Measurements from ENCODE around the gene GIMAP2. TPM values are rescaled to one million over a fixed set of nuclear protein-coding genes. Genes with fewer than 3 reads are reported as not detected.

Gene GIMAP2
- total and polyA plus RNA-seq, 4 experiments from 2014 or later: 90.0 to 244 (median 174) TPM

DNA sequence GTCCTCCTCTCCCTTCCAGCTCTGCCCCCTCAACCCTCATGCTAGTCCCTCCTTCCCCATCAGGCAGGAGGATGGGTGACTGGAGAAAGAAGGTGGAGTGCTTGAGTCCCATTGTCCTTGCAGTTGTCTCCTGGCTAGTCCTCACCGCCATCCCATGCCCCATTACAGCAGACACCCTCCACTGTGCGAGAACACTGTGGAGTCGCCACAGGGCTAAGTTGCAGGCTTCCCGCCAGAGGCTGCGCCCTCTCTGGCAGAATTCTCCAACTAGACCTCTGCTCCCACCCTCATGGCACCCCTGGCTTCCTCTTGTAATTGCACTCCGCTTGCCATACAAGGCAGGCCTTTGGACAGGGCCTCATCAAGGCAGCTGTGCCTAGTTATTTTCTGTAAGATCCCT is 3.1 kb downstream of the GIMAP2 start:
- peaks cover 41% of the 10 kb centered on the region for H3K36me3 ChIP-seq (ENCODE audit: insufficient read depth, low read length)
- H3K27me3 Mint-ChIP-seq: no peaks in the 10 kb centered on the region
- peak overlapping the region; percentile 94 to 99 (median 98) for H3K4me3 Mint-ChIP-seq
- DNase-seq: no peak
- H3K36me3 Mint-ChIP-seq: peaks cover 75 to 78% of the 10 kb centered on the region in 2 donors
- H3K27ac Mint-ChIP-seq: peak overlapping the region; percentile 78 to 99 (median 96)
- no peaks in the 10 kb centered on the region for H3K27me3 ChIP-seq (ENCODE audit: insufficient read depth, low read length)
- intact Hi-C loops (cut with micrococcal nuclease): loop anchor here (5.0 kb wide), 3 partner anchors 49 to 171 kb away; partner anchors contain the start of genes GIMAP5 and GIMAP6
- H3K9me3 Mint-ChIP-seq: peaks cover 9 to 72% (median 62%) of the 10 kb centered on the region in 8 donors
- CTCF ChIA-PET (ENCODE audit: partially characterized antibody): interaction anchor here (0.8 to 6.8 kb wide), 2 partner anchors 28 to 71 kb away, joined by 3 to 29 read pairs; partner anchors contain the start of gene GIMAP1
- peaks cover 45 to 81% (median 64%) of the 10 kb centered on the region in 4 donors for H3K4me1 Mint-ChIP-seq
- H3K4me1 ChIP-seq (ENCODE audit: insufficient read depth, low read length): peaks cover 61% of the 10 kb centered on the region
- H3K9me3 ChIP-seq (ENCODE audit: control insufficient read depth in 1 of 2, low read length in 2 of 2): peaks cover 9 to 41% of the 10 kb centered on the region in 2 donors
- H3K4me3 ChIP-seq (ENCODE audit: low read length in 2 of 2): peak overlapping the region; percentile 33 to 46
- no peak overlapping the region for H3K27ac ChIP-seq (ENCODE audit: low read depth, low read length)
- POLR2A ChIA-PET (ENCODE audit: partially characterized antibody): interaction anchor here (0.7 to 9.6 kb wide), 13 partner anchors 11 to 236 kb away, joined by 3 to 167 read pairs (median 32); partner anchors contain the start of genes GIMAP1, GIMAP4, GIMAP5 and GIMAP6

DNA sequence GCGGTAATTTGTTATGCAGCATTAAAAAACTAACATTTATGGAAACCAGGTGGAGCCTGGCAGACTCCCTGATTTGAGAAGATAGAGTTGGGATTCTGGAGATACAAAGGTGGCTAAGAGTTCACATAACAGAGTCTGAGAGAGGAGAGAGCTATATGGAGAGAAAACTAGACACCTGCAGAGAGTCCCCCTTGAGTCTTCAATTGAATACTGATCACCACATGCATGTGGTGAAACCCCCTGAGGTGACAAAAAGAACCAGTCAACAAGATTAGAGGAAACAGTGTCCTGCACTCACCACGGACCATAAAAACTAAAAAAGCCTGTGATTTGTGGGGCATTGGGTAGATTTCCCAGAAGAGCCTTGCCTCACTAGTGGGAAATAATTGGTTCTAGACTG is 10.1 kb downstream of the GIMAP2 start:
- intact Hi-C loops (cut with micrococcal nuclease): no loop called here
- Mint-ChIP-seq H3K9me3 (peaks cover 7 to 94% (median 87%) of the 10 kb centered on the region in 8 donors), H3K27me3 (no peaks in the 10 kb centered on the region), H3K4me3 (peak overlapping the region in 2 of 8 donors; percentile 57), H3K36me3 (peaks cover 49 to 66% of the 10 kb centered on the region in 2 donors), H3K4me1 (peaks cover 5 to 20% (median 13%) of the 10 kb centered on the region in 4 donors), H3K27ac (peak overlapping the region in 1 of 7 donors; percentile 4)
- no peak overlapping the region for H3K27ac ChIP-seq (ENCODE audit: low read depth, low read length)
- H3K27me3 ChIP-seq (ENCODE audit: insufficient read depth, low read length): no peaks in the 10 kb centered on the region
- H3K9me3 ChIP-seq (ENCODE audit: control insufficient read depth in 1 of 2, low read length in 2 of 2): peaks cover 15 to 70% of the 10 kb centered on the region in 2 donors
- H3K4me1 ChIP-seq (ENCODE audit: insufficient read depth, low read length): peaks cover 6% of the 10 kb centered on the region
- H3K36me3 ChIP-seq (ENCODE audit: insufficient read depth, low read length): peaks cover 17% of the 10 kb centered on the region
- ChIA-PET CTCF (ENCODE audit: partially characterized antibody) (interaction anchor here (1.0 to 1.7 kb wide), 2 partner anchors 9 to 21 kb away, joined by 3 read pairs; partner anchors contain the start of gene GIMAP1), POLR2A (ENCODE audit: partially characterized antibody) (interaction anchor here (1.1 to 11.6 kb wide), 10 partner anchors 8 to 245 kb away, joined by 3 to 136 read pairs (median 8); partner anchors contain the start of genes GIMAP1, GIMAP2, GIMAP4 and GIMAP6)
- DNase-seq: no peak
- H3K4me3 ChIP-seq (ENCODE audit: low read length in 2 of 2): no peak overlapping the region

DNA sequence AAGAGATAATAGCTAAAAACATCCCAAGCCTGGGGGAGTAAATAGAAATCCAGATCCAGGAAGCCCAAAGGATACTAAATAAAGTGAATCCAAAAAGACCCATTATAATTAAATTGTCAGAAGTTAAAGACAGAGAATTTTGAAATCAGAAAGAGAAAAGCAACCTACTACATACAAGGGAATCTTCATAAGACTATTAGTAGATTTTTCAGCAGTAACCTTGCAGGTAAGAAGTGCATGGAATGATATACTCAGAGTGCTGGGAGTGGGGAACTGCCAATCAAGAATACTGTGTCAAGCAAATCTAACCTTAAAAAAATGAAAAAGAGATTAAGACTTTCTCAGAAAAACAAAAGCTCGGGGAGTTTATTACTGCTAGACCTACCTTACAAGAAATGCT is 17.7 kb downstream of the GIMAP2 start:
- Histone ChIP-seq H3K36me3 (ENCODE audit: insufficient read depth, low read length) (no peaks in the 10 kb centered on the region), H3K27me3 (ENCODE audit: insufficient read depth, low read length) (no peaks in the 10 kb centered on the region), H3K9me3 (ENCODE audit: control insufficient read depth in 1 of 2, low read length in 2 of 2) (peaks cover 6 to 39% of the 10 kb centered on the region in 2 donors), H3K4me1 (ENCODE audit: insufficient read depth, low read length) (no peaks in the 10 kb centered on the region), H3K4me3 (ENCODE audit: low read length in 2 of 2) (no peak overlapping the region), H3K27ac (ENCODE audit: low read depth, low read length) (no peak overlapping the region)
- intact Hi-C loops (cut with micrococcal nuclease): no loop called here
- H3K27ac Mint-ChIP-seq: no peak overlapping the region
- H3K9me3 Mint-ChIP-seq: peaks cover 7 to 93% (median 83%) of the 10 kb centered on the region in 8 donors
- H3K27me3 Mint-ChIP-seq: no peaks in the 10 kb centered on the region
- H3K36me3 Mint-ChIP-seq: peaks cover 52 to 55% of the 10 kb centered on the region in 2 donors
- CTCF ChIA-PET (ENCODE audit: partially characterized antibody): interaction anchor here (1.1 to 6.8 kb wide), 2 partner anchors 9 to 13 kb away, joined by 3 to 31 read pairs; partner anchors contain the start of gene GIMAP1
- peaks cover 5 to 15% (median 9%) of the 10 kb centered on the region in 4 donors for H3K4me1 Mint-ChIP-seq
- DNase-seq: no peak
- POLR2A ChIA-PET (ENCODE audit: partially characterized antibody): interaction anchor here (0.7 to 11.6 kb wide), 12 partner anchors 8 to 318 kb away, joined by 3 to 136 read pairs (median 3); partner anchors contain the start of genes GIMAP1 and GIMAP2
- H3K4me3 Mint-ChIP-seq: peak overlapping the region in 1 of 8 donors; percentile 4

DNA sequence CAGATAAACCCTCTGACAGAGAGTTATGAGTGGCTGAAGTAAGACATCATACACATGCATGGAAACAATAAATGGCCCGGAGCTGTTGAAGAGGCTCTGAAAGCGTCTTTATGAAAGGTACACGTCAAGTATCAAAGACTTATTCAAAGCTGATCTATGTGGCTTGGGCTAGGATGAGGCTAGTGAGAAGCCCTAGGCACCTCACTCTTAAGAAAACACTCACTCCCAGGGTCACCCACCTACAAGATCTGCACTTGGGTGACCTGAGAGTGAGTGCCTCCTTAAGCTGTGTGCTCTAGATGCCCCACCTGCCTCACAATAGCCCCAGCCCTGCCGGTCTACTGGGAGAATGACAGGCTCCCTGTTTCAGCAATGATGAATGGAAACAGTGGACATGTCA is 29.8 kb downstream of the GIMAP2 start:
- peaks cover 20% of the 10 kb centered on the region for H3K36me3 ChIP-seq (ENCODE audit: insufficient read depth, low read length)
- DNase-seq: peak in 1 of 5 donors; percentile 36
- peaks cover 45% of the 10 kb centered on the region for H3K4me1 ChIP-seq (ENCODE audit: insufficient read depth, low read length)
- H3K4me1 Mint-ChIP-seq: peaks cover 41 to 73% (median 58%) of the 10 kb centered on the region in 4 donors
- H3K27ac Mint-ChIP-seq: peak overlapping the region; percentile 88 to 98 (median 97)
- H3K4me3 Mint-ChIP-seq: peak overlapping the region; percentile 94 to 100 (median 98)
- H3K9me3 ChIP-seq (ENCODE audit: control insufficient read depth in 1 of 2, low read length in 2 of 2): no peaks in the 10 kb centered on the region
- H3K4me3 ChIP-seq (ENCODE audit: low read length in 2 of 2): peak overlapping the region; percentile 53 to 74
- POLR2A ChIA-PET (ENCODE audit: partially characterized antibody): interaction anchor here (0.8 to 26.3 kb wide), 35 partner anchors 9 to 338 kb away, joined by 3 to 593 read pairs (median 12); partner anchors contain the start of genes GIMAP2, GIMAP4, GIMAP5 and GIMAP6
- CTCF ChIA-PET (ENCODE audit: partially characterized antibody): interaction anchor here (1.0 to 5.0 kb wide), 19 partner anchors 13 to 277 kb away, joined by 3 to 31 read pairs (median 7); partner anchors contain the start of genes GIMAP2, GIMAP4, GIMAP5 and GIMAP6
- peaks cover 0 to 32% (median 22%) of the 10 kb centered on the region in 8 donors for H3K9me3 Mint-ChIP-seq
- peaks cover 44 to 54% of the 10 kb centered on the region in 2 donors for H3K36me3 Mint-ChIP-seq
- no peaks in the 10 kb centered on the region for H3K27me3 Mint-ChIP-seq
- H3K27me3 ChIP-seq (ENCODE audit: insufficient read depth, low read length): no peaks in the 10 kb centered on the region
- intact Hi-C loops (cut with micrococcal nuclease): loop anchor here (5.0 kb wide), 1 partner anchor 48 kb away; no protein-coding TSS in a partner anchor
- H3K27ac ChIP-seq (ENCODE audit: low read depth, low read length): peak overlapping the region; percentile 74

DNA sequence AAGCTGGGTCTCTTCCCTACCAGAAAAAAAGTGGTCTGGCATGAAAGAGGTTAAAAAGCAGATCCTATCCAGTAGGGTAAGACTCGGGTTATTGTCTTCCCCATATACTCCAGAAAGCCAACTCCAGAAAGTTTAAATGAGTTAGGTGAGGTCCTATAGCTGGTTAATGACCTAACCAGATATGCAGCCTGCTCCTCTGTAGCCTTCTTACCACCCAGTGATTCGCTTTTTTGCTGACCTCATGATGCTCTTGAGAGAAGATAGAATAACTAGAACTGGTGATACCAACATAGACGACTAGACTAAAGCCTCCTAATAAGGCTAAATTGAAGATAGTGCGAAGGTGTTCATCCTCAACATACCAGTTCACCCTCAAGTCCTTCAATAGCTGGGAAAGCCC is 30.2 kb downstream of the GIMAP2 start:
- peaks cover 0 to 33% (median 21%) of the 10 kb centered on the region in 8 donors for H3K9me3 Mint-ChIP-seq
- peaks cover 42 to 73% (median 60%) of the 10 kb centered on the region in 4 donors for H3K4me1 Mint-ChIP-seq
- peak overlapping the region; percentile 74 for H3K27ac ChIP-seq (ENCODE audit: low read depth, low read length)
- H3K27ac Mint-ChIP-seq: peak overlapping the region; percentile 88 to 98 (median 97)
- H3K4me3 ChIP-seq (ENCODE audit: low read length in 2 of 2): peak overlapping the region; percentile 53 to 74
- CTCF ChIA-PET (ENCODE audit: partially characterized antibody): interaction anchor here (0.7 to 5.0 kb wide), 25 partner anchors 14 to 277 kb away, joined by 3 to 31 read pairs (median 6); partner anchors contain the start of genes GIMAP2, GIMAP4, GIMAP5 and GIMAP6
- peaks cover 49 to 57% of the 10 kb centered on the region in 2 donors for H3K36me3 Mint-ChIP-seq
- no peak for DNase-seq
- POLR2A ChIA-PET (ENCODE audit: partially characterized antibody): interaction anchor here (0.8 to 26.3 kb wide), 44 partner anchors 9 to 338 kb away, joined by 3 to 593 read pairs (median 8); partner anchors contain the start of genes GIMAP2, GIMAP4, GIMAP5 and GIMAP6
- no peaks in the 10 kb centered on the region for H3K27me3 ChIP-seq (ENCODE audit: insufficient read depth, low read length)
- H3K27me3 Mint-ChIP-seq: no peaks in the 10 kb centered on the region
- H3K4me1 ChIP-seq (ENCODE audit: insufficient read depth, low read length): peaks cover 50% of the 10 kb centered on the region
- peaks cover 24% of the 10 kb centered on the region for H3K36me3 ChIP-seq (ENCODE audit: insufficient read depth, low read length)
- H3K4me3 Mint-ChIP-seq: peak overlapping the region; percentile 94 to 100 (median 98)
- H3K9me3 ChIP-seq (ENCODE audit: control insufficient read depth in 1 of 2, low read length in 2 of 2): no peaks in the 10 kb centered on the region
- intact Hi-C loops (cut with micrococcal nuclease): loop anchor here (1.0 to 5.0 kb wide), 6 partner anchors 22 to 264 kb away; partner anchors contain the start of genes GIMAP2 and GIMAP5

DNA sequence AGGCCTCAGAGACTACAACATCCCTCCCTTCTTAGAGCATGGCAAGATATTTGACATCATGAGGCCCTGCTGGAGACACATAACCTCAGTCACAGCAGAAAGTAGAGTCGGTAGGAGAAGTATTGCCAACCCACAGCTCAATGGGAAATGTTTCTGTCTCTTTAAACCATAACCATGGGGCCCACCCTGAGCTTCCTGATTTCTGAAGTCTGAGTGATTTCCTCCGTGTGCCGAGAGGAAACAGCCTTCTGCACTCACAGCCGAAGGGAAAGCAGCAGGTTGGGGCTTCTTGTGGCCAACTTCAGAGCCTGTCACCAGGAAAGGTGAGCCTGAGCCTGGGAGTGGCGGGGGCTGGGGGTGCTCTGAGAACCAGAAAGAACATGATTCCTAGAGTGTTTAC is 30.9 kb downstream of the GIMAP2 start, which contains the start of gene GIMAP1:
GIMAP1 (plus strand) TSS at position 246 of the 400 bp plus-strand sequence. CDS start 2,435 bp downstream, outside the sequence.
- no peaks in the 10 kb centered on the region for H3K27me3 ChIP-seq (ENCODE audit: insufficient read depth, low read length)
- no peaks in the 10 kb centered on the region for H3K27me3 Mint-ChIP-seq
- H3K4me3 Mint-ChIP-seq: peak within 1 kb of the TSS; percentile 94 to 100 (median 98)
- H3K4me1 ChIP-seq (ENCODE audit: insufficient read depth, low read length): peaks cover 56% of the 10 kb centered on the region
- peak within 1 kb of the TSS; percentile 74 for H3K27ac ChIP-seq (ENCODE audit: low read depth, low read length)
- peaks cover 55 to 63% of the 10 kb centered on the region in 2 donors for H3K36me3 Mint-ChIP-seq
- intact Hi-C loops (cut with micrococcal nuclease): loop anchor here (1.0 to 5.0 kb wide), 6 partner anchors 21 to 265 kb away; partner anchors contain the start of genes GIMAP2 and GIMAP5
- peak within 1 kb of the TSS; percentile 88 to 98 (median 97) for H3K27ac Mint-ChIP-seq
- POLR2A ChIA-PET (ENCODE audit: partially characterized antibody): interaction anchor here (0.7 to 26.3 kb wide), 48 partner anchors 9 to 359 kb away, joined by 3 to 593 read pairs (median 6); partner anchors contain the start of genes GIMAP2, GIMAP4, GIMAP5 and GIMAP6
- H3K36me3 ChIP-seq (ENCODE audit: insufficient read depth, low read length): peaks cover 31% of the 10 kb centered on the region
- H3K9me3 ChIP-seq (ENCODE audit: control insufficient read depth in 1 of 2, low read length in 2 of 2): no peaks in the 10 kb centered on the region
- peak within 1 kb of the TSS; percentile 74 to 83 for H3K4me3 ChIP-seq (ENCODE audit: low read length in 2 of 2)
- H3K9me3 Mint-ChIP-seq: peaks cover 0 to 39% (median 26%) of the 10 kb centered on the region in 8 donors
- CTCF ChIA-PET (ENCODE audit: partially characterized antibody): interaction anchor here (0.7 to 5.0 kb wide), 24 partner anchors 13 to 278 kb away, joined by 3 to 31 read pairs (median 6); partner anchors contain the start of genes GIMAP2, GIMAP4, GIMAP5 and GIMAP6
- DNase-seq: peak; percentile 74 to 80 (median 79)
- H3K4me1 Mint-ChIP-seq: peaks cover 48 to 79% (median 65%) of the 10 kb centered on the region in 4 donors

Data from CD4-positive, alpha-beta memory T cell (primary cell).